GM18867 (cell line): Measurements from ENCODE around the gene LRRC27.
"Not testable (repeated sequence)": the region's sequence is repeated elsewhere in the genome, so short reads cannot be mapped to it uniquely, and the experiment has no call there.

Experiments
- ATAC-seq: cut with Tn5 transposase; IDR thresholded peaks from one replicate; pipeline ENCODE4 v1.9.1; 2021; ENCODE audit warnings: mild to moderate bottlenecking, moderate library complexity; ENCODE audit not compliant: unreplicated experiment

Gene LRRC27

DNA sequence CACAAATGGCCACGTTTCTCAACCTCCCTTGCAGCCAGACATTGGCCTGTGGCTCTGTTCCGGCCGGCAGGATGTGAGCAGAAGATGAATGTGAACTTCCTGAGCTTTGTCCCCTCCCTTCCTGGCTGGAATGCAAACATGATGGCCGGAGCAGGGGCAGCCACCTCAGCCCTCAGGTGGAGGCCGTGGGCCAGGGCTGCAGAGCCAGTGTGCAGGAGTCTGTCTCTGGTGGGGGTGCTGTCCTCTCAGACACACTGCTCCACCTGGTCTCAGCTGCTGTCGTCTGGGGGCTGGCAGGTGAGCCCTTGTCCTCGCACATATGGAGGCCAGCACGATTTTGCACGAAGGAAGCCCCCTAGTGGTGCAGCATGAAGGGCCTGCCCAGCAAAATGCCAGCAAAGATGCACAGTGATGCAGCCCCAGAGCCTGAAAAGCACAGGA lies 39.7 kb downstream of the LRRC27 start:
- ATAC-seq: no peak

DNA sequence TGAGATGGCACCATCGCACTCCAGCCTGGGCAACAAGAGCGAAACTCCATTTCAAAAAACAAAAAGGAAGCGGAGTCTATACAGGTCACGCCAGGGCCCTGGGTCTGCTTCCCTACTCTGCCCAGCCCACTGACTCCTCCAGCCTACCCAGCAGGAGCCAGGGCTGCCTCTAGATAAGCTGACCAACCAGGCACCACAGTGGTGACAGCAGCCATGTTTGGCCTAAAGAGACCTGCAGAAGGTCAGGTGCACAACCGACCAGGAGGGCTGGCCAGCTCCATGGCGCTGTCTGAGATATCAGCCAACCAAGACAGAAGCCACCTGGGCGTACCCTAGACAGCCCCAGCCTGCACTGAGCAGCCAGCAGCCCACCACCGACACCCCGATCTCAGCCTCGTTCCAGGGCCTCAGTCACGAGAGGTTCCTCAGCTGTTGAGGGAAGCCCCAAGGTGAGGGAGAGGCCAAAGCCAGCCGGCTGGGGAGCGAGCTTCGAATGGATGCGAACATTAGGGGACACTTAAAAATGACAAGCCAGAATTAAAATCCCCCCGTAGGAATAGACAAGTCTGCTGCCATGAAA lies 40.6 kb downstream of the LRRC27 start:
- ATAC-seq: no peak

- no peak for ATAC-seq
Observed at GRCh38 chr10:132373241-132373955, 41.4 kb downstream of the LRRC27 start.

- no peak for ATAC-seq
Observed at GRCh38 chr10:132374176-132374575, 42.2 kb downstream of the LRRC27 start.

DNA sequence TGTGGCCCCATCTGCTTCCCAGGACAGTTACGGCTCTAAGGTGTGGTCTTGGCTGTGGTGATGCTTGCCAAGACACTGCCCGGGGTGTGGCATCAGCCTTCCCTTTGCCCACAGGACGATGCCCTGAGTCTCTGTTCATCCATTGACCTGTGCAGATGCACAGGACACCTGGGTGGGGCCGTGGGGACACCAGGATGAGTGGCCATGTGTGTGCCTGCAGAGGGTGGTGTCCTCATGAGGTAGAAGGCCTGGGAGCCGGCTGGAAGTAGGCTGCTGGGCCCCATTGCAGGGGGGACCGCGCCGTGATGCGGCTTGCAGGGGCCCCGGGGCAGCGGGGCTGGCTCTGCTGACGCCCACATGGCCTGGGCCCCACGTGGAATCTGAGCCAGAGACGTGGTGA lies 42.6 kb downstream of the LRRC27 start:
- no peak for ATAC-seq

DNA sequence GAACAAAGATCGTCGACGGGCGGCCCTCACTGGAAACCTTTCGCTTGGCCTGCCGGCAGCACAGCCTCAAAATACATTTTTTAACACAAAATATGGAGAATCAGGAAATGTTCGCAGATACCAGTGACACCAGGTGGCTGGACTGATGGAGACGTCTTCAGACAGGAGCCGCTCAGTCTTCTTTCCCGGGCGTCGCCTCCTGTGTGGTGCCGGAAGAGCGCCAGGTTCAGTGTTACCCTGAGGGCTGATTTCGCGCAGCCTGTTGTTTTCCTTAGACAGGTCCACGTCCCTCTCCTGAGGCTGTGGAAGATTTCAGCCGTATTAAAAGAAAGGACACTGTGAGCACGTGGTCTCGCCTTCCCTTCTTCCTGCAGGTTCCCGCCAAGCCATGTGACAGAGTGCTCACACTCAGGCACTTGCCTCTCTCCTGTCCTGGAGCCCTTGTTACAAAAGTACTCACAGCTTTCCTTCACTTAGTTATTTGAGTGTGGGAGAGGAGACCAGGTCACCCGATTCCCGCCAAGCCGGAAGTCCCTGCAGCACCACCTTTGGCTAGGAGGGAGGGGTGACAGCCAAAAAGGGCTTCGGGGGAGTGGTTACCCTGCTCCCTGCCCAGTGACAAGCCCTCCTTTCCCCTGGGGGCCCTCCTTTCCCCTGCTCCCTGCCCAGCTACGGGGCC lies 43.3 kb downstream of the LRRC27 start:
- no peak for ATAC-seq

DNA sequence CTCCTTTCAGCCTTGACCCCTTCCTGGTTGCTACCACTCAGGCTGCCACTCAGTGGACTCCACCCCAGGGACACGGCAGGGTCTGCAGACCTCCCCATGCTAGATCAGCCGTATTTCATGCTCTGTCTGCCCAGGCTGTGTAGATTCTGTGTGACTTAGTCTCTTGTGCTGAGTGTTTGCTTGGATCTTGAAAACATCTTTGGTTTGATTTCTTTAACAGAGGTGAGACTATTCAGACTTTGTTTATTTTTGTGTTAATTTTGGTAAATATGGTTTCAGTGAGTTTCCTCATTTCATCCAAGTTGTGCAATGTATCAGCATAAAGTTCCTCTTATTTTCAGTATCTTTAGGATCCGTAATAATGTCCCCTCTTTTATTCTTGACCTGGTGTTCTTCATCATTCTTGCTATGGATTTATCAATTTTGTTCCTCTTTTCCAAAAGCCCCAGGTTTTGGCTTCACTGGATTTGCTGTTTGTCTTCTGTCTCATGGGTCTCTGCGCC lies 43.9 kb downstream of the LRRC27 start:
- ATAC-seq: no peak

- no peak for ATAC-seq
Observed at GRCh38 chr10:132376394-132376851, 44.4 kb downstream of the LRRC27 start.

- ATAC-seq: no peak
Observed at GRCh38 chr10:132377326-132377725, 45.3 kb downstream of the LRRC27 start.

GRCh38 chr10:132379026-132379425 lies 47.0 kb downstream of the LRRC27 start:
- ATAC-seq: not testable (repeated sequence)

GRCh38 chr10:132380986-132381385 lies 49.0 kb downstream of the LRRC27 start:
- not testable (repeated sequence) for ATAC-seq

GRCh38 chr10:132381741-132382140 lies 49.7 kb downstream of the LRRC27 start:
- ATAC-seq: no peak

DNA sequence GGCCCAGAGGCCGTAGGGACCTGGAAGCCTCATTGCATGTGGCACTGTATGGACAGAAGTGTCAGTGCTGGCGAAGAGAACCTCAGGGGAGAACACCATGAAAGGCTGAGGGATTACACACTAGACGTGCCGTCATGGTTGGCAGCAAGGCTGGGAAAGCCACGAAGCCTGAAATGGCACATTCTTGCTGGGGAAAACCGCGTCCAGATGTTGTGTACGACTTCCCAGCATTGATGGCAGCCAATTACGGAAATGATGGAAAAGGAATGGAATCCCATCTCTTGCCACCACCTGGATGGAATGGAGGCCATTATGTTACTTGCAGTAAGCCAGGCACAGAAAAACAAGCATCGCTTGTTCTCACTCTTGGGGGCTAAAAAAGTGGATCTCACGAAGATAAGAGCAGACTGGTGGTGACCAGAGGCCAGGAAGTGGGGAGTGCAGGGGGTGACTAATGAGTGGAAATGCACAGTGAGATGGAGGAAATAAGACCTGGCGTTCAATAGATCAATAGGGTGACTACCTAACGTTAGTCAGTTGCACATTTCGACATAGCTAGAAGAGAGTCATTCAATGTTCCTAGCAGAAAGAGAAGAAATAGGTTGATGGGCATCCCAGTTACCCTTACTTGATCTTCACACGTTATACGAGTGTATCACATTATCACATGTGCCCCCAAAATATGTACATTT lies 50.4 kb downstream of the LRRC27 start:
- no peak for ATAC-seq

DNA sequence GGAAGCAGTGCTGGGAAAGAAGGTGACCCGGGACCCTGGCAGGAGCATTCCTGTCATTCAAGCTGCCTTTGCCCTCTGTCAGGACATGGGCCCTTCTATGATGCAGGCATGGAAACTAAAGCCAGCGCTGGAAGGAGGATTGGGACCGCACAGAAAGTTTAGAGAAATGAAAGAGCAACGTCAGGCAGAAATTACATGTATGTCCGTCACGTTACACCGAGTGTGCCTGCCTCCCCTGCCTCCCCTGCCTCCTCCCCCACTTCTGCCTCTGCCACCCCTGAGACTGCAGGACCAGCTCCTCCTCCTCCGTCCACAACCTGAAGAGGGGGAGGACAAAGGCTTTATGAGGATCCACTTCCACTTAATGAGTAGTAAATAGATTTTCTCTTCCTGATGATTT lies 51.1 kb downstream of the LRRC27 start:
- no peak for ATAC-seq

- no peak for ATAC-seq
Observed at GRCh38 chr10:132383751-132384196, 51.8 kb downstream of the LRRC27 start.

- no peak for ATAC-seq
Observed at GRCh38 chr10:132384618-132385388, 52.8 kb downstream of the LRRC27 start.

- ATAC-seq: no peak
Observed at GRCh38 chr10:132385389-132385667, 53.3 kb downstream of the LRRC27 start.

DNA sequence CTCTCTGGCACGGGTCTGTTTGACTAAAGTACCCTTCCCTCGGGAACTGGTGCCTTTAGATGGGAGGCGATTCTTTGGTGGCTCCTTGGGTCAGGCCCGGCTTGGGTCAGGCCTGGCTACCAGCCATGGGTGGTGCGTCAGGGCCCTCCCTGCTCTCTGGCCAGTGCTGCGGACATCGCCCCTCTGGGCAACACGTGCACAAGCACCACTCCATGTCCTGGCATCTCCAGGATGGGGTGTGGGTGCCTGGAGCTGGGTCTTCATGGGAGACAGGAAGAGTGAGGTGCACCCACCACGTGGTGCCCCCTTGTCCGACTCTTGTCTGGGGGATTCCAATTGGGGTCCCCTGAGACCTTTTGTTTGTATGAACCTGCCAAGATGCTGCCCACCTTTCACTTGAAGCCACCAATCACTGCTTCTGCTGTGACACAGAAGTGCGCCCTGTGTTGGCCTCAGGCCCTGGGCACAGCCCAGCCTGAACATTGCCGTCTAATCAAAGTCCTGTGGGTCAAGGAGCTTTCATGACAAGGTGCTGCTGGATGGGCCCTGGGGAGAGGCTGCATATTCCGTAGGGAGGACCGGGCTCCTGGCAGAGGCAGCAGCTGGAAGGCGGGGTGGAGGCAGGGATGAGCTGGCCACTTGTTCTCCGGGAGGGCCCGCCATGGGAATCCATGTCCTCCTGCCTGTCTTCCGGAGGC lies 53.9 kb downstream of the LRRC27 start:
- ATAC-seq: no peak

DNA sequence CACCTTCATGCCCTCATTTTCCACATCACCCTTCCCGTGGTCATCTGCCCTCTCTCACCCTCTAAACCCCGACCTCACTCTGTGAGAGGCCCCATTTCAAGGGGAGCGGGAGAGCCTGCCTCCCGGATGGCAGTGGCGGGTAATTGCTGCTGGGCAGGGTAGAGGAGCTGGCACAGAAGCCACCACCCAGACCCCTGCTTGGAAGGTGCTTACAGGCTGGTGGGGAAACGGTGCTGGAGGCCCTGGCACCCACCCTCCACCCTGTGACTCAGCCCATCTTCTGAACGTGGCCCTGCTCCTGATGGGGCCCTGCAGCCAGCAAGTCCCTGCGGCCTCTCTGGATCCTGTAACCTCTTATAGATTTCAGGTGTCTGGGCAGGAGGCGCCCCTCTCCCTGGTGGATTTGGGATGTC lies 54.4 kb downstream of the LRRC27 start:
- no peak for ATAC-seq

- not testable (repeated sequence) for ATAC-seq
Observed at GRCh38 chr10:132386896-132387295, 54.9 kb downstream of the LRRC27 start.
